RPMI8226 (cell line): ENCODE results near the gene CADM2.
A peak's percentile ranks its signal among the peaks of the same experiment; 100 is the strongest.
"Not testable (repeated sequence)": the region's sequence is repeated elsewhere in the genome, so short reads cannot be mapped to it uniquely, and the experiment has no call there.

Source experiments
- DNase-seq: peaks from one replicate; pipeline ENCODE4 v3.0.0-alpha.2; 2015

Gene CADM2

DNA sequence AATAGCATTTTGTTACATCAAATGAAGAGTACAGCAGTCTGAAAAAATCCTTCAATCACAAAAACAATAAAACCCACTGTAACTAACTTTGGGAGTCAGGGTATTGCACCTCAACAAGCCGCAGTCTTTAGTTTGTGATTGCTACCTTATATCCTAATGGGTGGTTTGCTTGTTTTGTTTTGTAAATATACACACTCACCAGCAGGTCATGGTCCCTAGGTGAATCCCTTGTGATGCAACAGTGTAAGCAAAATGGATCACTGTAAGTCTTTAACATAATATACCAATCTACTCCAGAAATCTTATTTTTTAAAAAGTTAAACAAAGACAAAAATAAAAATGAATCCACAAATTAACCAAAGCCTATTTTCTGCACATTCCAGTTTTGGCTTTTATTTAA is 749.5 kb downstream of the CADM2 start:
- DNase-seq, result not testable (repeated sequence)

DNA sequence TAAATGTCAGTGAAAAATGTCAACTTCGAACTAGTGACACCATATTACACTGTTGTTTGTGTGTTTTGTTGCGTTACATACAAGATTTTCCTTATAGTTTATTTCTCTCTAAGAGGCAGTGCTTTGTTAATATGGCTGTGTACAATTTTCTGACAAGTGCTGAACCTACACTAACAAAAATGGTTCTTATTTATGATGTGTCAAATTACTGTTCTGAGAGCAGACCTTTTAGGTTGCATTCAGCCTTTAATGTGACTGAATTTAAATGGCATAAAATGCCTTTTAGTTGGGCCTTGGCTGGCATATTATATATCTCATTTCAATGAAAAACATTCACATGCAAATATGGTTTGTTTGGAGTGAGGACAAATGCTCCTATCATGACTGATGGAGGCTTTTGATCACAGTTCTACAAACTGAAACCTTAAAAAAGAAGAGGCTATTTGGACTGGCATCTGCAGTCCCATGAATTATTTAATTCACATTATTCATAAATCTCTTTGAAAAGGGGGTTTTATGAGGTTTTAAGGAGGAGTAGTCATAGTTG is 750.6 kb downstream of the CADM2 start:
- no peak for DNase-seq

DNA sequence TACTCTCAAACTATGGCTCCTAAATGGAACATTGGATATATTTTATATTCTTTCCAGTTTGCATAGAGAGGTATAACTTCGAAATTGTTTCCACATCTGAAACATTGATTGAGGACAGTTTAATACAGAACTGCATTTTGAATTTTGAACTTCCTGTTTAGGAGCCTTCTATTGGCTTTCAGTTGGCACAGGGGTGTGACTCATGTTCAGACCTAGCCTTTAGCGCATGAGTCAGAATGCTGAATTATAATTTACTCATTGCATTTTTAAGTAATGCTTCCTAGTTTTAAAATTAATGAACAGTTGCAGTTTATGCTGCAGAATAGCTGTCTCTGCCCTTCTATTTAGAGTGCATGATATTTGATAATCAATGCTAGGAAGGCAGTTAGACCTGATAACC is 751.7 kb downstream of the CADM2 start:
- no peak for DNase-seq

DNA sequence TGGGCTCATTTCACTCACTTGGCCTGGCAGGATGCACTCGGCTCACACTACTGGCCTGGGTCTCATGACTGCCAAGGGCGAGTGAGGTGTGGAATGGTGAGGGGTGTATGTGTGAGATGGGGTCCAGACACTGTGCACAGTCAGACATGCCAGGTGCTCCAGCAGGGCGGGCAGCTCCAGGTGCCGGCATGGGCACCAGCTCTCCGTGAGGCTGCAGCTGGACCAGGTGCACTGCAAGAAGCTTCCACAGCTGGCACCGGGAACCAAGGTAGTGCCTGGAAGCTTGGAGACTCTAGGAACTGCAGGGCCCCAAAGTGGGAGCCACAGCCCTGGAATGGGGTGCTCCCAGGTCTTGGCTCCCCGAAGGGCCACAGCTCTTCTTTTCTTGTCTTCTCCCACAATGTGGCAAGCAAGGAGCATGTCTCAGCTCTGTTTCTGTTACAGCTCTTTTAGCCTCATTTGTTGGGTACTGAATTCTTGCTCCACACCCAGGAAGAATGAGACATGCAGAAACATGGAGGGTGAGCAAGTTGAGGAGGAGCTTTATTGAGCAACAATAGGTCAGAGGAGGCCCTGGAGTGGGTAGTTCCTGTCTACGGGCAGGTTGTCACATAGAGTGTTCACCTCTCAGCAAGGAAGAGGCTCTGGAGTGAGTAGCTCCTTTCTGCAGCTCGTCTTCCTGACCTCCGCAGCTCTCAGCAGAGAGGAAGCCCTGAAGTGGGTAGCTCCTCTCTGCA is 762.8 kb downstream of the CADM2 start:
- no peak for DNase-seq

DNA sequence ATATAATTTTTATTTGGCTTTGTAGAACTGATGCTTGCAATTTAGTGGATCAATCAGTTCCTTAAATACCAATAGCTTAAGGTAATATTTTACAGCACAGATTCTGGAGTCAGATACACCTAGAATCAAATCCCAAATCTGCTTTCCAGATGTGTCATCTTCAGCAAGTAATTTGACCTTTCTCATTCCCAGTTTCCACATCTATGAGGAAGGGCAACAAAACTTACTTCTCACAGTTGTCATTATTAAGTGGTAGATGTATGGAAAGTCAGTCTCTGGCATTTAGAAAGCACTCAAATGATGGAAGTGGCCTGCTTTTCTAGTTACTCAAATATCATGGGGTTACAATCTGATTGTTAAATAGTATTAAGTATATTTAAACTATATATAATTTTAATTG is 767.0 kb downstream of the CADM2 start:
- DNase-seq, result no peak

DNA sequence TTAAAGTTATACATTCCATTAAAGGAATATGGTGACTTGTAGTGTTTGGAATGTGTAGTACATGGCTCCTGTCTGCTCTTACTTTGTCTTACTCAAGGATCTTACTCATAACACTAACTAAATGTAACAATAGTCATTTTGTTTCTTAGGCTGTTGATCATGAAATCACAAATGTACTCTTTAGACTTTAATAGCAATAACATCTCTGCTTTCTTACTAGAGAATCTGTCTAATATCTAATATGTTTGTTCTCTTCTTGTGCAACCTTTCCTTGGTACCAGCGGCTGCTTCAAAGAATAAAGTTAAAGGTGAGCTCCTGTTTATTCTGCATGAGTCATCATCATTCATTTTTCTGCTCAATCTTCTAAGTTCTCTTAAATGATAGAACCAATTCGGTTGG is 767.5 kb downstream of the CADM2 start:
- no peak for DNase-seq

DNA sequence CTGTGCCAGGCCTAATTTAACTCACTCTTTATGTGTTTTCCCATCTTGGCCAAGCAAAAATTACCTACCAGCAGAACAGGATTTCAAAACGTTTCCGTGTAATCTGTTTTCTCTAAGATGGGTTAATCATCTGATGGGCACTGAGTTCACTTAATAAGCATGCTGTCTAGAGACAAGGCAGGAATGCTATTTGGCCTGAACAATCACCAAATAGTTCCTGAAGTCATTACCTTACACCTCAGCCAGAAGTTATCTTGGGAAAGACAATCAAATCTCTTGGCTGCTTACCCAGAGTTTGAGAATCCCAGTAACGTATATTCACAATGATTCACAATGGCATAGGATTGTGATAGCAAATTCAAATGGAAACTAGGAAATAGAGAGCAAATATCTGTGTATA is 779.1 kb downstream of the CADM2 start:
- DNase-seq, result no peak

DNA sequence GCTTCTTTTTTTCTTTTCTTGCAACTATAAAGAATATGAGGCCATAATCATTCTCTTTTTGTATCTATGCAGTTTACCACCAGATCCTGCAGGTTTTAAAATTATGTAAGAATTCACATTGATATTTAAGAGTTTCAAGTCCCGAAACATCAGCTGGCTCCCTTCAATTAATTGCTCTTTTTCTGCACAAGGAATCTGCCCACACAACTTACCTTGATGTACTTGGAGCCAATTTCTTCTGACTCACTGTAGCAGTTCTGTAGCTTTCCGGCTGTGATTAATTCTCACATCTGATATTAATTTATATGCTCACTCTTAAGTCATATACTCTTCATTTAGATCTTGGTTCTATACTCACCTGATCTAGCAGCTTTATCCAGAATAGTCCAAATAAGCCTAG is 781.8 kb downstream of the CADM2 start:
- no peak for DNase-seq

DNA sequence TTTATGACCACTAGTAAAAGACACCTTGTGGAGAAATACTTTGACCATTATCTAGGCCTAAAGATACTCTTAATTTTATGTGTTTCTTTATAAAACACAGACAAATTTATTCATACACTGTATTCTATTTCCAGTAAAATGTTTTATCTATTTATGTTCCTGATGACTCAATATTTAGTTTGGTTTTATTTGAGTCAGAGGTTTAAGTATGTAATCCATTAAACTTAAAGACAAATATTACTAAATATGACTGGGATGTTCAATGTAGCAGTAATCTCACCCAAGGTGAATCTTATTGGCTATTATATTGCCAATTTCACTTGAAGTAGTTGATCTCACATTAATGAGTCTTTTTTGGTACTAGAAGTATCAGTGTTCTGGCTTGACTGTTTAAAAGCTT is 799.7 kb downstream of the CADM2 start:
- no peak for DNase-seq

DNA sequence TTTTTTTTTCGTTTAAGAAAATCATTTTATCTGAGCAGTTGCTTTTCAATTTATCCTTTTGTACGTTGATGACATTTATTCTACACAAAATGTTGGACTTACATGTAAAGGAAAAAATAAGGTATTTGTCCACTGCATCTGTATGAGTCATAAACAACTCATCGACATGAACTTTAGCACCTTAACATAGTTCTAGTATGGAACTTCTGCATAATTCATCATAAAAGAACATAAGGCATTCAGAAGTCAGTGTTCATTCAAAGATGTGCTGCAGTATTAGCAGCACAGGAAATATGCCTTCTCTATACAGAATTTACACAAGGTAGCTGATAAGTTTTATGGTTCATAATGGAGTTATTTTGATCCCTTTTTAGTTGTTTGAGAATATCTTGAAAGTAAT is 801.6 kb downstream of the CADM2 start:
- no peak for DNase-seq

DNA sequence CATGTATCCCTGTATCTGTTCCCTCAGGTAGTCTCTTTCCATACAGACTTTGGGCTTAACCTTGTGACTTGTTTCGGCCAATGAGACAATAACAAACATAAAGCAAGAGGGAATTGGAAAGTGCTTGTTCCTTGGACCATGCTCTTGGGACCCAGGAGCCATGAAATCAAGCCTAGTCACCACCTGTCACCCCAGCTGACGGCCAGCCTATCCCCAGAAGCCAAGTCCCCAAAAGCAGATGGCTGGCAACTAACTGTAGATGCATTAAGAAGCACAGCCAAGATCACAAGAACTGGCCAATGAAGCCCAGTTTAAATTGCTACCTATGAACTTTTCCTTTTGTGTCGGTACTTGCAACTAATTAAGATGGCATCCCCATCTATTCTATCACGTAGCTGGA is 822.0 kb downstream of the CADM2 start:
- no peak for DNase-seq

DNA sequence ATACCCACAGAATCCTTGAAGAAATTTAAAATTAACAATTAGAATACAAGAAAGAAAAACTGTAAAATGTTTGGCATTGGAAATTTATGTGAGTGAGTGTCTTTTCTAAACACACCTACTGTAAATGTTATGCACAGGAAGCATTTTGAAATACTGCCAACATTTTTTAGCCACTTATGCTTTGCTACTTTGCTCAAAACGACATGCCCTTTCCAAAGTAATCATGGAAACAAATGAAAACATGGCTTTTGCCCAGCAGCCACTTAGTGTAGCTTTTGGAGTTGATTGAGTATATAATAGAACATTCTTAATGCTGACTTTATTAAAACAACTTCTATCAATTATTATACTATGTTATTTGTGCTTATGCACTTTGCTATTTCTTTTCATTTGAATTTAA is 823.0 kb downstream of the CADM2 start:
- DNase-seq, result no peak

DNA sequence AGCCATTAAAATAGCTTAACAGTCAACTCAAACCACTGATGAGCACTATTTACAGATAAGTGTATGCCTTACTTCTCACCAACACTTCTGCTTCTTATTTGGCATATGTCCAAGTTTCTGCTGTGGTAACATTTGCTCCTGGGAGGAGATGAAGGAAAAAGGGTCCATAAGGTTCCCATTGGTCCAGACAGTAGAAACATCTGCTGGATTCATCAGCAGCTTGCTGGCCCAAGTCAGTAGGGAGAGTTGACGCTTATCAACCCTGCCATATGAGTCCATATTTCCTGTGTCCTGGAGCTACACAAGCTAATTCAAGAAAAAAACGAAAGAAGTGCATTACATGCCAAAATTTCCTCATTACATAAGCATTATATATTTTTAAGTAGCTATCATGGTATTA is 824.5 kb downstream of the CADM2 start:
- DNase-seq, result no peak

DNA sequence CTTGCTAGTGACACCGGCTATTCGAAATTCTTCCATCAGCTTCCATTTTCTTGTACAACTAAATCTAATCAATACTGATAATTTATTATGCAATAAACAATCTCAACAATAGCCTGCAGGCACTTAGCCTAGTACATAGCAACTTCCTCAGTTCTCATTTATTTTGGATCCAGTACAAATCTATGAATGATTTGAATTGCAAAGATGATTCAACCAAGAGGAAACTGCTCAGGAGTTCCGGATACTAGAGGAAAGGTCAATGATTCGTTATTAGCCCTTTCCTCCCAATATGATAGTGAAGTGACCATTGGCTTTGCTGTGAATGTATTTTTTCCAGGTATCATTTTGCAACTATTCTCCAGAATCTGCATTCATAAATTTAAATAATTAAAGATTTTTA is 827.0 kb downstream of the CADM2 start:
- no peak for DNase-seq

DNA sequence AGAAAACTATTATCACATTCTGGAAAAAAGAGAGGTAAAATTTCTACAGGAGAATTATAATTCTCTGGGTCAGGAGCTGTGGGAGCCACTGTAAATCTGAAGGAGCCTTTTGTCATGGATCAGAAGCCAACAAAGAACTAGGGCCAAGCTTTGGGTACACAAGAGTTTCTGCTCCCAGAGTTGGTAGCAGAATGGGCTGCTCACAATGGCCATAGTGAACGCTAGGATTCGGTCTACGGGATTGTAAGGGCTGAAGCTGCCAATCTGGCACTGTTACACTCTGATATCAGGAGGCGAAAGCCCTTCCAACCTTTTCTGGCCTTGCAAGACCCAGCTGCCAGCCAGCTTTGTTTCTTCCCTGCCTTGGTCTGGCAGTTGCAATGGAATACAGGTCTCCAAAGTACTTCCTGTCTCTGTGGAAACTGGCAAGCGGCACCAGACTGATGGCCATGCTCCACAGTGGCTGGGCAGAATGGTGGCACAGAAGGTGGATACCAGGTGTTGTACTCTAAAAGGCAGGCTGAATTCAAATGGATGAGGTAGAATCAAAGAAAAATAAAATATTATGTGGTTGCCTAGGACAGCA is 831.7 kb downstream of the CADM2 start:
- no peak for DNase-seq

DNA sequence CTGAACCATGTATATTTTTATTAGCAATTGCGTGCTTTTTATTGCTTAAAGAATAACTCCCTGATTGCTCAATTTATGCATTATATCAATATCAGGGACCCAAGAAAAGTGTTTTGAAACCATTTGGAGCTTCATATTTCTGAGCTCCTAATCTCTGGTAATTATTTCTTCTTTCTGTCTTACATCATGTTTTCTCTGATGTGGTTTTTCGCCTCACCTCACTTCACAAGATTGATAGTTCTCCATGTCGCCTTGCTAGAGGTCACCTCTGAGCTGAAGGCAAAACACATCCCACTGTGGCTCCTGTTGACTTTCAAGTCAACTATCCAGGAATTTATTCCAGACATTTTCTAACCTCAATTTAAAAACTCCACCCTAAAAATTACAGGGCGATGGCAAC is 837.4 kb downstream of the CADM2 start:
- DNase-seq, result no peak

DNA sequence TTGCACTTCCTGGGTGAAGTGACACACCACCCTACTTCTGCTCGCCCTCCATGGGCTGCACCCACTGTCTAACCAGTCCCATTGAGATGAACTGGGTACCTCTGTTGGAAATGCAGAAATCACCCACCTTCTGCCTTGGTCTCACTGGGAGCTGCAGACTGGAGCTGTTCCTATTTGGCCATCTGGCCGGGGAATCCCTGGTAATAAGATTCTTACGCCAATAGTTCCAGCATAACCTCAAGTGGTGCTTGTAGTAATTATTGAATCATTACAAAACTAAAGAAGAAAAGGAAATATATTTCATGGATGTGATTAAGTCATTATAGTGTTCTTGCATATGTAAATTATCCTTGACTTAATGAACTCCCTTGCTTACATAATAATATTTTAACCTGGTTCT is 841.9 kb downstream of the CADM2 start:
- DNase-seq, result no peak

DNA sequence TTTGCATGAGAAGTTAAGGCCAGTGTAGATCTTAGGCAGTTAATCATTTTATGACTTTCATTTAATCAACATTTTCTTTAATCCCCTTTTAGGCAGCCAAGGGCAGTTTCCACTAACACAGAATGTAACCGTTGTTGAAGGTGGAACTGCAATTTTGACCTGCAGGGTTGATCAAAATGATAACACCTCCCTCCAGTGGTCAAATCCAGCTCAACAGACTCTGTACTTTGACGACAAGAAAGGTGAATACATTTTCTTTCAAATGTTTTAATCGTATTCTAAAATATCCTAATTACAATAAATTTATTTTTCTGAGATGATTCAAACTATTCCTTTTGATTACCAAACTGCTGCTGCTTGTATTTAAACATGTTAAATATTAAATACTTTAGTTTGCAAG is 843.2 kb downstream of the CADM2 start:
- DNase-seq, result peak; percentile 22

DNA sequence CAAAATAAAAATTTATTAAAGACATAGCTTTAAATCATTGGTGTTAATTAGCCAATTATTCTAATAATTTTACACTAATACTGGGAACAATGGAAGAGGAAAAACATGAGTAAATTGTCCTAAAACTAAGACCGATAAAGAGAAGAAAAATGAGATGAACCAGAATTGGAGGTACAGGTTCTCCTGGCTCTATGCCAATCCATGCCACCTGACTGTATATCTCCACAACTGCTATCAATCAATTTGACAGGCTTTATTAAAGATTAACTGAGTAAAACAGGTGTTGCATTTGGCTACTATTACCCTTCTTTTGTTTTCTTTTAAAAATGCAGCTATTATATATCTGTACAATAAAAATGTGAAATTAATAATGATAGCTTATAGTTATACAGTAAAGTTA is 850.0 kb downstream of the CADM2 start:
- DNase-seq, result no peak

DNA sequence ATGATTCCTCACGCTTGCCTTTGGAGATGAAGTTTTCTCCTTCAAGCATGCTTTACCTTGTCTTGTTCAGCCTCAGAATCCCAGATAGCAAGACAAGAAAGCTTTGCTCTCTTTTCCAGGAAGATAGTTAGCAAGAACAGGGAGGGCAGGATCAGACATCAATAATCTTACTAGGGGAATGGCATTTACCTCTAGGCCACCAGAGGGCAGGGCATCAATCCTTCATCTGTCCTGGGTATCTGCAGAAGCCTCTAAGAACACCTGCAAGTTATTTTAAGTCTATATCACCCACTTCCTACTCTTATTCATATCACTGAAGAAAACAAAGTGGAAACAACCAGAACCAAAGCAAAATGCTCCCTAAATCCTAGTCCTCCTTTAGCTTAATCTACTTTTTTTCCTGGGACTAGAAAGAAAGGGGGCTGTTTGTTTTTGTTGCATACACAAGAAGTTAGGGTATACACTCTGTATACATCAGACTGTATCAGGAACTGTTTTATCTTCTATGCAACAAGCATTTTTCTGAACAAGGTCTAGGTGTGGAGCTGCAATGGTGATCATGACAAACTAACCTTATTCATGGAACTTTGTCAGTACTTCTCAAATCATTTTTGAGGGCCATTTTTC is 862.5 kb downstream of the CADM2 start:
- peak; percentile 32 for DNase-seq

DNA sequence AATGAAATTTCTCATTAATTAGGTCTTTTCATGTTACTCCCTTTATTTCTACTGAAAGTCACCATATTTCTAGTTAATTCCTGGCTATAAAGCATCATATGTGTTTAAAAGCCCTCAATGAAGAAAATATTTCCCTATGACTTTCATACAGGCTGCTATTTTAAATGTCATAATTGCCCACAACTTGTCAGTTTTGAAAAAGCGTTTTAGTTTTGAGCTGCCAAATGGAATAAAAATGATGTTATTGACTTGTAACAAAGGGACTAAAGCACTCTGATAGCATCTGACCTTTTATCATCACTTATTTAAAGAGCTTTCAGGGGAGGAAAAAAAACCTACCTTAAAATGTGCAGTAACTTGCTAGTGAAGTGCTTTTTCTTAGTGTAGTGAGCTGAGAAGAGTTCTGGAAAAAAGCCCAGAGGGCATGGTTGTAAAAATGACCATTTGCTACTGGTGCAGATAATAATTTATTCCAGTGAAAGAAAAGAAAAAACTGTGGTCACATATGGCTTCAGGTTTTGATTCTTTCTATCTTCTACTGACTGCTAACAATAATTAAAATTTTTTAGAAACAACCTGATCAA is 877.2 kb downstream of the CADM2 start:
- DNase-seq, result no peak

DNA sequence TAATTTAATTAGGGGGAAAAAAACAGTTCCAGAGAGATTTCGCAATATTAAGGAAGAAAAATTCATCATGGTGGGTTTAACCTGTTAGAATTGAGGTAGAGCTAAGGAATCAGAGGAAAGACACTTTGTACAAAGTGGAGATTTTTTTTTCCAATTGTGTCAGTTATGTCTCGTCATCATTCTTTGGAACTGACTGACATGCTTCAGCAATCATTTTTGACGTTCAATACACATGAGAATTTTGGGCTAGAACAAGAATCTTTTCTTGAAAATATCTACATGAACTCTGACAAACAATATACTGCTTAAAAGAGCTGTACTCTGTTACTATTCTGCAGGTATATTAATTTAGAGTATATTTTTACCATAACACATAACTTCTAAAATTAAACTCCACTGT is 878.6 kb downstream of the CADM2 start:
- no peak for DNase-seq

DNA sequence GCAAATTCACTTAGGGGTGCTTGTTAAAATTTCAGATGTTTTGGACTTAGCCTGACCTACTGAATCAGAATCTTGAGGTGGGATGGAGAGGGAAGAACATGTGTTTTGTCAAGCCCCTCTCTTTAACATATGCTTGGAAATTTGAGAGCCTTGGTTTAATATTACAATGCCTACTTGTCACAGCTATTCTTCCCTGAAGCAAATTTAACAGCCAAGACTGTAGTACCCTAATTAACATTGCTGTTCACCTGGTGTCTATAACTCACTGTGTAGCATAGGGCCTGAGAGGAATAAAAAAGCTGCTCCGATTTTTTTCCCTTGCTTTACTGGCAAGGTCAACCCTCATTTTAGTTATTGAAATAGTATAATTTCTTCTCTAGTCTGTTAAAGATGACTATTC is 880.1 kb downstream of the CADM2 start:
- no peak for DNase-seq

DNA sequence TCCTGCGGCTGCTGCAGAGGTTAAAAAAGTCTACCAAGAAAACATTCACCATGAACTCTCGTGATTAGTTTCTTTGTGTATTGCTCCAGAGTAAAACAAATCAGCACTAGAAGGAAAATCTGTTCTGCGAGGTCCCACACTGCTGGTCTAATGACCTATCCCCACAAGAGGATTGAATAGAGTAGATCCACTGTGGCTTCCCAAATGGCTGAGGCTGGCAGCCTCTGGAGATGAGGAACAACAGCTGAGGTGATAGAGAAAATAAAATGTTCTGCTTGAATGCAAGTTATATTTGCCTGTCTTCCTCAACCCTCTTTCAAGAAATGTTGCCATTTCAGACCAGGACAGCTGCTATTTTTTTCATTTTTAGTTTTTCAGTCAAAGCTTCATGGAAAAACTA is 883.3 kb downstream of the CADM2 start:
- DNase-seq, result no peak
